Caco-2 (cell line): Measurements from ENCODE around the gene ZNF398. TPM values are rescaled to one million over a fixed set of nuclear protein-coding genes. Genes with fewer than 3 reads are reported as not detected.

Experiments
- BruUV-seq: library from RNA; stranded (reverse); fragments of 400-500 nt; replicated peaks from 2 replicates; lab custom pipeline; 2021; lab: Mats Ljungman, UMichigan
- CTCF ChIA-PET: fragments of 300-600 bp; sonication (Branson Sonifier 250); formaldehyde crosslinking; loops from one replicate; lab custom pipeline; 2022; ENCODE audit warnings: antibody characterized with exemption; lab: Charles Lee
- POLR2A ChIA-PET: fragments of 300-600 bp; sonication (Branson Sonifier 250); formaldehyde crosslinking; loops from one replicate; lab custom pipeline; 2022; ENCODE audit warnings: antibody characterized with exemption; lab: Charles Lee
- DNase-seq, 2 experiments: peaks; one replicate each; pipeline versions ENCODE4 v3.0.0 to v3.0.0-alpha.2; 2020 to 2022
- H3K27me3 ChIP-seq: replicated peaks from 2 replicates; pipeline ENCODE4 v1.6.0; 2011; ENCODE audit warnings: low read length; ENCODE audit not compliant: control insufficient read depth, insufficient read depth
- H3K36me3 ChIP-seq: 2 replicates; pipeline ENCODE4 v1.5.1; 2011; ENCODE audit warnings: low read length; ENCODE audit not compliant: control insufficient read depth, insufficient read depth
- H3K4me1 ChIP-seq: fragments of 250-450 bp; sonication (Bioruptor Pico); 2 replicates; pipeline ENCODE4 v1.5.1; 2020; ENCODE audit warnings: mild to moderate bottlenecking
- H3K4me3 ChIP-seq: 2 replicates; pipeline ENCODE4 v1.5.1; 2011; ENCODE audit warnings: low read depth, mild to moderate bottlenecking, control low read depth, low read length
- H3K9me3 ChIP-seq: fragments of 250-450 bp; sonication (Bioruptor Pico); 2 replicates; pipeline ENCODE4 v1.5.1; 2020; ENCODE audit warnings: mild to moderate bottlenecking, moderate library complexity
- H3K27ac Mint-ChIP-seq: one replicate; pipeline ENCODE4 v1.8.0; 2022; ENCODE audit warnings: mixed read lengths; ENCODE audit not compliant: unreplicated experiment
- H3K27me3 Mint-ChIP-seq: one replicate; pipeline ENCODE4 v1.8.0; 2022; ENCODE audit warnings: mixed read lengths; ENCODE audit not compliant: insufficient read depth, unreplicated experiment
- H3K36me3 Mint-ChIP-seq: one replicate; pipeline ENCODE4 v1.8.0; 2022; ENCODE audit warnings: mild to moderate bottlenecking, mixed read lengths; ENCODE audit not compliant: insufficient read depth, unreplicated experiment
- H3K4me1 Mint-ChIP-seq: one replicate; pipeline ENCODE4 v1.8.0; 2022; ENCODE audit warnings: low read depth, mixed read lengths; ENCODE audit not compliant: unreplicated experiment
- H3K4me3 Mint-ChIP-seq: one replicate; pipeline ENCODE4 v1.8.0; 2022; ENCODE audit warnings: mild to moderate bottlenecking, moderate library complexity, mixed read lengths; ENCODE audit not compliant: unreplicated experiment
- H3K9me3 Mint-ChIP-seq: one replicate; pipeline ENCODE4 v1.8.0; 2022; ENCODE audit warnings: mixed read lengths; ENCODE audit not compliant: unreplicated experiment
- CTCF ChIP-seq, 2 experiments: fragments of 200-600 bp in 1 of 2; IDR thresholded peaks; 1 replicate in 1 of 2; 2 replicates in 1 of 2; pipeline versions ENCODE4 v1.5.1 to v1.8.0; 2011 to 2022; ENCODE audit warnings: antibody characterized with exemption in 1 of 2, control low read depth in 1 of 2, inconsistent platforms in 1 of 2, low read depth in 1 of 2, low read length in 1 of 2, mild to moderate bottlenecking in 1 of 2, moderate library complexity in 1 of 2; ENCODE audit not compliant: insufficient read depth in 1 of 2, severe bottlenecking in 1 of 2, unreplicated experiment in 1 of 2
- intact Hi-C: fragments of 100-400 bp; cut with micrococcal nuclease; formaldehyde crosslinking; loops from one replicate; pipeline ENCODE4 v1.10.0; 2022; ENCODE audit not compliant: unreplicated experiment
- total RNA-seq: library from RNA; stranded (reverse); gene quantifications from 2 replicates; pipeline ENCODE4 v1.2.3, GENCODE V29; 2022

The ZNF398 gene
- total RNA-seq, 1 experiment from 2014 or later = 13.4 TPM

- ChIA-PET CTCF (no interaction called here), POLR2A (no interaction called here)
- no peaks in the 10 kb centered on the region for H3K27me3 Mint-ChIP-seq
- no peaks in the 10 kb centered on the region for H3K36me3 Mint-ChIP-seq
- intact Hi-C loops = no loop called here
- no peak overlapping the region for H3K4me3 Mint-ChIP-seq
- TF ChIP-seq CTCF (IDR thresholded peaks at IDR 0.05; ENCODE audit: insufficient read depth in 1 of 2, low read depth in 1 of 2, low read length in 1 of 2, severe bottlenecking in 1 of 2, unreplicated experiment in 1 of 2) = no peak
- H3K4me1 Mint-ChIP-seq = peaks cover 6% of the 10 kb centered on the region
- no peaks in the 10 kb centered on the region for H3K4me1 ChIP-seq
- no peak overlapping the region for H3K4me3 ChIP-seq
- no peak overlapping the region for H3K27ac Mint-ChIP-seq
- no peaks in the 10 kb centered on the region for H3K9me3 Mint-ChIP-seq
- H3K27me3 ChIP-seq = no peaks in the 10 kb centered on the region
- no peaks in the 10 kb centered on the region for H3K9me3 ChIP-seq
- no TSS peak for BruUV-seq
- H3K36me3 ChIP-seq = no peaks in the 10 kb centered on the region
- no peak for DNase-seq
Observed at GRCh38 chr7:149102666-149103065, 44.6 kb upstream of the ZNF398 start.

DNA sequence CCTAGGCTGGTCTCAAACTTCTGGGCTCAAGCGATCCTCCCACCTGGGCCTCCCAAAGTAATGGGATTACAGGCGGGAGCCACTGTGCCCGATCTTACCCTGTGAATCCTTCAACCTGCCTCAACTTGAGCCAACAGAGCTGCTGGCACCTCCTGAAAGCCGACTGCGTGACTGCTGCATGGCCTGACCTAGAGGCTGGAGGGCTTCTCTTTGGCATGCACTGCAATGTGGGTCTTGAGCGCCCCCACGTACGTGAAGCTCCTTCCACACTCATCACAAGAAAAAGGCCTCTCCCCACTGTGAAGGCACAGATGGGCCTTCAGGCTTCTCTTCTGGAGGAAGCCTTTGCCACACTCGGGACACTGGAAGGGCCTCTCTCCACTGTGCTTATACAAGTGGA is 43.8 kb upstream of the ZNF398 start:
- H3K27me3 Mint-ChIP-seq = no peaks in the 10 kb centered on the region
- no peak for TF ChIP-seq CTCF (IDR thresholded peaks at IDR 0.05; ENCODE audit: insufficient read depth in 1 of 2, low read depth in 1 of 2, low read length in 1 of 2, severe bottlenecking in 1 of 2, unreplicated experiment in 1 of 2)
- no peak overlapping the region for H3K27ac Mint-ChIP-seq
- ChIA-PET POLR2A (no interaction called here), CTCF (no interaction called here)
- Histone ChIP-seq H3K4me1 (no peaks in the 10 kb centered on the region), H3K4me3 (no peak overlapping the region), H3K27me3 (no peaks in the 10 kb centered on the region), H3K9me3 (no peaks in the 10 kb centered on the region), H3K36me3 (no peaks in the 10 kb centered on the region)
- DNase-seq = no peak
- no peaks in the 10 kb centered on the region for H3K36me3 Mint-ChIP-seq
- H3K9me3 Mint-ChIP-seq = no peaks in the 10 kb centered on the region
- H3K4me3 Mint-ChIP-seq = no peak overlapping the region
- no TSS peak for BruUV-seq
- H3K4me1 Mint-ChIP-seq = peaks cover 6% of the 10 kb centered on the region
- intact Hi-C loops = no loop called here

GRCh38 chr7:149104214-149104613 is 43.0 kb upstream of the ZNF398 start:
- H3K36me3 ChIP-seq = no peaks in the 10 kb centered on the region
- Mint-ChIP-seq H3K4me1 (peaks cover 6% of the 10 kb centered on the region), H3K27ac (no peak overlapping the region), H3K9me3 (no peaks in the 10 kb centered on the region), H3K36me3 (no peaks in the 10 kb centered on the region), H3K4me3 (no peak overlapping the region), H3K27me3 (no peaks in the 10 kb centered on the region)
- DNase-seq = no peak
- no peaks in the 10 kb centered on the region for H3K9me3 ChIP-seq
- H3K4me3 ChIP-seq = no peak overlapping the region
- TF ChIP-seq CTCF (IDR thresholded peaks at IDR 0.05; ENCODE audit: insufficient read depth in 1 of 2, low read depth in 1 of 2, low read length in 1 of 2, severe bottlenecking in 1 of 2, unreplicated experiment in 1 of 2) = no peak
- ChIA-PET POLR2A (no interaction called here), CTCF (no interaction called here)
- intact Hi-C loops = no loop called here
- H3K27me3 ChIP-seq = no peaks in the 10 kb centered on the region
- H3K4me1 ChIP-seq = no peaks in the 10 kb centered on the region
- no TSS peak for BruUV-seq
